H1 (cell line): ENCODE results near the gene DCDC2.

Experiments used
- CEBPB ChIP-seq: IDR thresholded peaks from 2 replicates; pipeline ENCODE4 v1.6.1; 2012; ENCODE audit warnings: low read depth, low read length
- CREB1 ChIP-seq: IDR thresholded peaks from 2 replicates; pipeline ENCODE4 v1.6.1; 2012; ENCODE audit warnings: inconsistent platforms
- EP300 ChIP-seq, 2 experiments: IDR thresholded peaks; 1 replicate in 1 of 2; 2 replicates in 1 of 2; pipeline ENCODE4 v1.6.1; 2011 to 2012; ENCODE audit warnings: low read depth in 2 of 2, low read length in 2 of 2, mild to moderate bottlenecking in 2 of 2, borderline replicate concordance in 1 of 2, inconsistent platforms in 1 of 2, moderate library complexity in 1 of 2
- FOSL1 ChIP-seq: IDR thresholded peaks from 2 replicates; pipeline ENCODE4 v1.6.1; 2011; ENCODE audit warnings: mild to moderate bottlenecking, low read depth, low read length, moderate library complexity; ENCODE audit not compliant: insufficient read depth
- HDAC2 ChIP-seq, 2 experiments: fragments of 300-600 bp in 1 of 2; sonication (generic) in 1 of 2; IDR thresholded peaks; 2 replicates each; pipeline ENCODE4 v1.6.1; 2011 to 2012; ENCODE audit warnings: low read depth in 2 of 2, low read length in 2 of 2, mild to moderate bottlenecking in 2 of 2, moderate library complexity in 2 of 2, borderline replicate concordance in 1 of 2, inconsistent platforms in 1 of 2
- JUN ChIP-seq: IDR thresholded peaks from 2 replicates; pipeline ENCODE4 v1.6.1; 2011; ENCODE audit warnings: low read depth, mild to moderate bottlenecking, improper control_type of control experiment, low read length
- KDM1A ChIP-seq: fragments of 200-600, 300-600 bp; sonication (generic); IDR thresholded peaks from 2 replicates; pipeline ENCODE4 v1.7.1; 2016; ENCODE audit warnings: mild to moderate bottlenecking, low read length, borderline replicate concordance
- KDM5A ChIP-seq: fragments of 200-600 bp; IDR thresholded peaks from 2 replicates; pipeline ENCODE4 v1.7.1; 2012; ENCODE audit warnings: mild to moderate bottlenecking, low read length, inconsistent platforms, mixed read lengths
- NRF1 ChIP-seq: IDR thresholded peaks from 2 replicates; pipeline ENCODE4 v1.6.1; 2011; ENCODE audit warnings: mild to moderate bottlenecking, low read depth, low read length, improper control_type of control experiment
- POLR2A ChIP-seq, 2 experiments: IDR thresholded peaks; 1 replicate in 1 of 2; 2 replicates in 1 of 2; pipeline ENCODE4 v1.6.1; 2011; ENCODE audit warnings: low read depth in 2 of 2, low read length in 2 of 2, mild to moderate bottlenecking in 2 of 2; ENCODE audit errors: control extremely low read depth in 1 of 2
- SIN3A ChIP-seq, 2 experiments: IDR thresholded peaks in 1 of 2; conservative IDR thresholded peaks in 1 of 2; 2 replicates each; pipeline ENCODE4 v1.6.1; 2011 to 2012; ENCODE audit warnings: low read length in 2 of 2, improper control_type of control experiment in 1 of 2, low read depth in 1 of 2, mild to moderate bottlenecking in 1 of 2
- SP1 ChIP-seq: IDR thresholded peaks from 2 replicates; pipeline ENCODE4 v1.6.1; 2011; ENCODE audit warnings: low read depth, low read length
- TF ChIP-seq, protein P1 (sequence below), 3 experiments: IDR thresholded peaks; 1 replicate in 2 of 3; 2 replicates in 1 of 3; pipeline versions ENCODE4 v1.5.1 to v1.6.1; 2011; ENCODE audit warnings: low read length in 3 of 3, mild to moderate bottlenecking in 3 of 3, inconsistent platforms in 2 of 3, low read depth in 1 of 3, moderate library complexity in 1 of 3; ENCODE audit not compliant: insufficient read depth in 1 of 3; ENCODE audit errors: control extremely low read depth in 1 of 3
- TF ChIP-seq, protein P2 (sequence below): IDR thresholded peaks from 2 replicates; pipeline ENCODE4 v1.6.1; 2011; ENCODE audit warnings: low read depth, mild to moderate bottlenecking, low read length; ENCODE audit not compliant: insufficient read depth

DNA sequence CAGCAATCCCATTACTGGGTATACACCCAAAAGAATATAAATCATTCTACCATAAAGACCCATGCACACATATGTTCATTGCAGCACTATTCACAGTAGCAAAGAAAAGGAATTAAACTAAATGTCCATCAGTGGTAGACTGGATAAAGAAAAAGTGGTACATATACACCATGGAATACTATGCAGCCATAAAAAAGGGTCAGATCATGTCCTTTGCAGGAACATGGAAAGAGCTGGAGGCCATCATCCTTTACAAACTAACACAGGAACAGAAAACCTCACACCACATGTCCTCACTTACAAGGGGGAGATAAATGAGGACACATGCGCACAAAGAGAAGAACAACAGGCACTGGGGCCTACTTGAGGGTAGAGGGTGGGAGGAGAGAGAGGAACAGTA, 60.9 kb downstream of the DCDC2 start:
- TF ChIP-seq EP300 (IDR thresholded peaks at IDR 0.05; ENCODE audit: borderline replicate concordance in 1 of 2, low read depth in 2 of 2, low read length in 2 of 2) (no peak), SP1 (no peak), CREB1 (no peak), JUN (no peak), SIN3A (conservative IDR thresholded peaks at IDR 0.05 in 1 of 2, IDR thresholded peaks at IDR 0.05 in 1 of 2; ENCODE audit: low read depth in 1 of 2, low read length in 2 of 2) (no peak), KDM5A (no peak), NRF1 (no peak), CEBPB (no peak), FOSL1 (no peak), HDAC2 (IDR thresholded peaks at IDR 0.05; ENCODE audit: borderline replicate concordance in 1 of 2, low read depth in 2 of 2, low read length in 2 of 2) (no peak), POLR2A (IDR thresholded peaks at IDR 0.05; ENCODE audit: control extremely low read depth in 1 of 2, low read depth in 2 of 2, low read length in 2 of 2) (no peak), KDM1A (no peak)
- TF ChIP-seq, protein P1, sequence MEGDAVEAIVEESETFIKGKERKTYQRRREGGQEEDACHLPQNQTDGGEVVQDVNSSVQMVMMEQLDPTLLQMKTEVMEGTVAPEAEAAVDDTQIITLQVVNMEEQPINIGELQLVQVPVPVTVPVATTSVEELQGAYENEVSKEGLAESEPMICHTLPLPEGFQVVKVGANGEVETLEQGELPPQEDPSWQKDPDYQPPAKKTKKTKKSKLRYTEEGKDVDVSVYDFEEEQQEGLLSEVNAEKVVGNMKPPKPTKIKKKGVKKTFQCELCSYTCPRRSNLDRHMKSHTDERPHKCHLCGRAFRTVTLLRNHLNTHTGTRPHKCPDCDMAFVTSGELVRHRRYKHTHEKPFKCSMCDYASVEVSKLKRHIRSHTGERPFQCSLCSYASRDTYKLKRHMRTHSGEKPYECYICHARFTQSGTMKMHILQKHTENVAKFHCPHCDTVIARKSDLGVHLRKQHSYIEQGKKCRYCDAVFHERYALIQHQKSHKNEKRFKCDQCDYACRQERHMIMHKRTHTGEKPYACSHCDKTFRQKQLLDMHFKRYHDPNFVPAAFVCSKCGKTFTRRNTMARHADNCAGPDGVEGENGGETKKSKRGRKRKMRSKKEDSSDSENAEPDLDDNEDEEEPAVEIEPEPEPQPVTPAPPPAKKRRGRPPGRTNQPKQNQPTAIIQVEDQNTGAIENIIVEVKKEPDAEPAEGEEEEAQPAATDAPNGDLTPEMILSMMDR (IDR thresholded peaks at IDR 0.05; ENCODE audit: control extremely low read depth in 1 of 3, insufficient read depth in 1 of 3, low read depth in 1 of 3, low read length in 3 of 3): no peak
- TF ChIP-seq, protein P2, sequence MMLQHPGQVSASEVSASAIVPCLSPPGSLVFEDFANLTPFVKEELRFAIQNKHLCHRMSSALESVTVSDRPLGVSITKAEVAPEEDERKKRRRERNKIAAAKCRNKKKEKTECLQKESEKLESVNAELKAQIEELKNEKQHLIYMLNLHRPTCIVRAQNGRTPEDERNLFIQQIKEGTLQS: no peak
